HG03565 (cell line): Measurements from ENCODE around the gene ARHGEF17.

Experiments used
- ATAC-seq: cut with Tn5 transposase; IDR thresholded peaks from one replicate; pipeline ENCODE4 v1.9.1; 2021; ENCODE audit warnings: mild to moderate bottlenecking, moderate library complexity; ENCODE audit not compliant: unreplicated experiment

ARHGEF17 gene

GRCh38 chr11:73391665-73392064, 83.6 kb downstream of the ARHGEF17 start:
- ATAC-seq = no peak

- no peak for ATAC-seq
Observed at GRCh38 chr11:73392108-73393010, 84.3 kb downstream of the ARHGEF17 start.

- no peak for ATAC-seq
Observed at GRCh38 chr11:73393011-73393380, 84.9 kb downstream of the ARHGEF17 start.

GRCh38 chr11:73393479-73394415, 85.7 kb downstream of the ARHGEF17 start:
- ATAC-seq = no peak

- no peak for ATAC-seq
Observed at GRCh38 chr11:73394416-73395296, 86.6 kb downstream of the ARHGEF17 start.

GRCh38 chr11:73395297-73396208, 87.5 kb downstream of the ARHGEF17 start:
- no peak for ATAC-seq

GRCh38 chr11:73396251-73396930, 88.3 kb downstream of the ARHGEF17 start:
- ATAC-seq = no peak

- ATAC-seq = no peak
Observed at GRCh38 chr11:73396985-73397384, 88.9 kb downstream of the ARHGEF17 start.

GRCh38 chr11:73397468-73398131, 89.5 kb downstream of the ARHGEF17 start:
- no peak for ATAC-seq

GRCh38 chr11:73398132-73398526, 90.1 kb downstream of the ARHGEF17 start:
- ATAC-seq = no peak

GRCh38 chr11:73398721-73399120, 90.6 kb downstream of the ARHGEF17 start:
- ATAC-seq = no peak

- no peak for ATAC-seq
Observed at GRCh38 chr11:73399159-73399590, 91.1 kb downstream of the ARHGEF17 start.

- ATAC-seq = no peak
Observed at GRCh38 chr11:73399636-73400035, 91.6 kb downstream of the ARHGEF17 start.

GRCh38 chr11:73400293-73400692, 92.2 kb downstream of the ARHGEF17 start:
- no peak for ATAC-seq

GRCh38 chr11:73401217-73401923, 93.3 kb downstream of the ARHGEF17 start:
- ATAC-seq = no peak

GRCh38 chr11:73401924-73402833, 94.1 kb downstream of the ARHGEF17 start:
- no peak for ATAC-seq

GRCh38 chr11:73402834-73403185, 94.7 kb downstream of the ARHGEF17 start:
- ATAC-seq = no peak
